HFFc6 (cell line): ENCODE results near the gene FGFR3. TPM values are rescaled to one million over a fixed set of nuclear protein-coding genes. Genes with fewer than 3 reads are reported as not detected.

Experiments
- DNase-seq: peaks from one replicate; pipeline ENCODE4 v3.0.0-alpha.2; 2018
- H3K27ac Mint-ChIP-seq: 2 replicates; pipeline ENCODE4 v1.8.0; 2020; ENCODE audit warnings: mild to moderate bottlenecking, mixed read lengths
- H3K27me3 Mint-ChIP-seq: 2 replicates; pipeline ENCODE4 v1.8.0; 2021; ENCODE audit warnings: mild to moderate bottlenecking, moderate library complexity, mixed read lengths; ENCODE audit not compliant: insufficient read depth
- H3K36me3 Mint-ChIP-seq: 2 replicates; pipeline ENCODE4 v1.8.0; 2021; ENCODE audit warnings: low read depth, mixed read lengths
- H3K4me1 Mint-ChIP-seq: 2 replicates; pipeline ENCODE4 v1.8.0; 2020; ENCODE audit warnings: low read depth, mixed read lengths
- H3K4me3 Mint-ChIP-seq: 2 replicates; pipeline ENCODE4 v1.8.0; 2020; ENCODE audit warnings: mild to moderate bottlenecking, moderate library complexity, mixed read lengths
- H3K9me3 Mint-ChIP-seq: 2 replicates; pipeline ENCODE4 v1.8.0; 2020; ENCODE audit warnings: mild to moderate bottlenecking, mixed read lengths
- CTCF ChIP-seq: fragments of 200-600 bp; sonication (generic); IDR thresholded peaks from 2 replicates; pipeline ENCODE4 v1.5.0; 2021; ENCODE audit warnings: antibody characterized with exemption, mild to moderate bottlenecking
- total RNA-seq, 6 experiments: library from RNA; stranded (reverse); fragmentation: NEBNext Ultra II Directional; extraction: Animal tissue kit (Norgen Biotek cat#: 25700); gene quantifications; 2 replicates in 1 of 6; 3 replicates in 5 of 6; pipeline ENCODE4 v1.2.3, GENCODE V29; 2021

The FGFR3 gene
- total RNA-seq, 6 experiments from 2014 or later, result 0.59 to 1.6 (median 0.75) TPM

- H3K9me3 Mint-ChIP-seq, result no peaks in the 10 kb centered on the region
- H3K27me3 Mint-ChIP-seq, result peaks cover 4% of the 10 kb centered on the region
- no peak for DNase-seq
- H3K36me3 Mint-ChIP-seq, result no peaks in the 10 kb centered on the region
- H3K4me1 Mint-ChIP-seq, result no peaks in the 10 kb centered on the region
- no peak for TF ChIP-seq CTCF
- H3K27ac Mint-ChIP-seq, result no peak overlapping the region
- no peak overlapping the region for H3K4me3 Mint-ChIP-seq
These were observed 9.1 kb upstream of the FGFR3 start for GRCh38 chr4:1783970-1784369.

- no peak overlapping the region for H3K4me3 Mint-ChIP-seq
- H3K4me1 Mint-ChIP-seq, result no peaks in the 10 kb centered on the region
- peaks cover 4% of the 10 kb centered on the region; the same call in 1 of the 2 replicates for H3K27me3 Mint-ChIP-seq
- no peak for TF ChIP-seq CTCF
- no peaks in the 10 kb centered on the region for H3K36me3 Mint-ChIP-seq
- no peak overlapping the region for H3K27ac Mint-ChIP-seq
- no peak for DNase-seq
- no peaks in the 10 kb centered on the region for H3K9me3 Mint-ChIP-seq
These were observed 8.7 kb upstream of the FGFR3 start for GRCh38 chr4:1784395-1784788.

GRCh38 chr4:1784789-1785591 lies 8.1 kb upstream of the FGFR3 start:
- Mint-ChIP-seq H3K27ac (no peak overlapping the region), H3K27me3 (peaks cover 4% of the 10 kb centered on the region; the same call in 1 of the 2 replicates), H3K4me1 (no peaks in the 10 kb centered on the region), H3K9me3 (no peaks in the 10 kb centered on the region), H3K4me3 (no peak overlapping the region), H3K36me3 (no peaks in the 10 kb centered on the region)
- no peak for TF ChIP-seq CTCF
- DNase-seq, result no peak

GRCh38 chr4:1785592-1785991 lies 7.5 kb upstream of the FGFR3 start:
- Mint-ChIP-seq H3K27me3 (peaks cover 5% of the 10 kb centered on the region; the same call in 1 of the 2 replicates), H3K4me3 (no peak overlapping the region), H3K27ac (no peak overlapping the region), H3K4me1 (no peaks in the 10 kb centered on the region), H3K9me3 (no peaks in the 10 kb centered on the region), H3K36me3 (no peaks in the 10 kb centered on the region)
- no peak for DNase-seq
- TF ChIP-seq CTCF, result no peak

GRCh38 chr4:1786544-1787362 lies 6.3 kb upstream of the FGFR3 start:
- TF ChIP-seq CTCF, result no peak
- H3K27ac Mint-ChIP-seq, result no peak overlapping the region
- no peak for DNase-seq
- no peaks in the 10 kb centered on the region for H3K9me3 Mint-ChIP-seq
- H3K4me3 Mint-ChIP-seq, result no peak overlapping the region
- H3K27me3 Mint-ChIP-seq, result peaks cover 11% of the 10 kb centered on the region
- no peaks in the 10 kb centered on the region for H3K36me3 Mint-ChIP-seq
- H3K4me1 Mint-ChIP-seq, result no peaks in the 10 kb centered on the region
